ENCODE data around the gene SNAP29. TPM values are rescaled to one million over a fixed set of nuclear protein-coding genes. Genes with fewer than 3 reads are reported as not detected.

SNAP29 gene
- total RNA-seq, 1 donor from 2014 or later: 18.3 TPM

DNA sequence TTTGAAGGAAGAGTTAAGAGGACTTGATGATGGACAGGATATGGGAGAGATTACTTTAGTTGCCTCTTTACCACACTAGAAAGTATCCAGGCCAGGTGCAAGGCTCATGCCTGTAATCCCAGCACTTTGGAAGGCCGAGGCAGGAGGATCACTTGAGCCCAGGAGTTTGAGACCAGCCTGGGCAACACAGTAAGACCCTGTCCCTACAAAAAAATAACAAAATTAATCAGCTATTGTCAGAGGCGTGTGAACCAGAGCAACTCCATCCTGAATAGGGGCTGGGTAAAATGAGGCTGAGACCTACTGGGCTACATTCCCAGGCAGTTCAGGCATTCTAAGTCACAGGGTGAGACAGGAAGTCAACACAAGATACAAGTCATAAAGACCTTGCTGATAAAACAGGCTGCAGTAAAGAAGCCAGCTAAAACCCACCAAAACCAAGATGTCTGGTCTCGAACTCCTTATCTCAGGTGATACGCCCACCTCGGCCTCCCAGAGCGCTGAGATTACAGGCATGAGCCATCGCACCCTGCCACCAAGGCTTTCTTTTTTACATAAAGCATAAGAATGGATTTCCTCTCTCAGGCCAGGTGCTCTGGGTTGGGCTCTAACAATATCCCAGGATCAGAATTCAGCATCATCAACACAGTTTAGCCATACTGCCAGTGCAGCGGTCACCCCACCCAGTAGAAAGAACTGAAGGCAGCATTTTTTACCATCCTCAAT lies 18.0 kb upstream of the SNAP29 start:
- H3K27me3 ChIP-seq (ENCODE audit: control insufficient read depth, insufficient read depth, low read length): no peaks in the 10 kb centered on the region
- TF ChIP-seq, protein P1, sequence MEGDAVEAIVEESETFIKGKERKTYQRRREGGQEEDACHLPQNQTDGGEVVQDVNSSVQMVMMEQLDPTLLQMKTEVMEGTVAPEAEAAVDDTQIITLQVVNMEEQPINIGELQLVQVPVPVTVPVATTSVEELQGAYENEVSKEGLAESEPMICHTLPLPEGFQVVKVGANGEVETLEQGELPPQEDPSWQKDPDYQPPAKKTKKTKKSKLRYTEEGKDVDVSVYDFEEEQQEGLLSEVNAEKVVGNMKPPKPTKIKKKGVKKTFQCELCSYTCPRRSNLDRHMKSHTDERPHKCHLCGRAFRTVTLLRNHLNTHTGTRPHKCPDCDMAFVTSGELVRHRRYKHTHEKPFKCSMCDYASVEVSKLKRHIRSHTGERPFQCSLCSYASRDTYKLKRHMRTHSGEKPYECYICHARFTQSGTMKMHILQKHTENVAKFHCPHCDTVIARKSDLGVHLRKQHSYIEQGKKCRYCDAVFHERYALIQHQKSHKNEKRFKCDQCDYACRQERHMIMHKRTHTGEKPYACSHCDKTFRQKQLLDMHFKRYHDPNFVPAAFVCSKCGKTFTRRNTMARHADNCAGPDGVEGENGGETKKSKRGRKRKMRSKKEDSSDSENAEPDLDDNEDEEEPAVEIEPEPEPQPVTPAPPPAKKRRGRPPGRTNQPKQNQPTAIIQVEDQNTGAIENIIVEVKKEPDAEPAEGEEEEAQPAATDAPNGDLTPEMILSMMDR (IDR thresholded peaks at IDR 0.05; ENCODE audit: insufficient read depth, low read length, poor library complexity, severe bottlenecking): no peak
- H3K4me3 ChIP-seq (ENCODE audit: low read depth, low read length): no peak overlapping the region
- no peaks in the 10 kb centered on the region for H3K36me3 ChIP-seq (ENCODE audit: control insufficient read depth, insufficient read depth, low read length)
- no peak for DNase-seq (ENCODE audit: low read depth)

- DNase-seq (ENCODE audit: low read depth): no peak
- H3K4me3 ChIP-seq (ENCODE audit: low read depth, low read length): no peak overlapping the region
- H3K27me3 ChIP-seq (ENCODE audit: control insufficient read depth, insufficient read depth, low read length): no peaks in the 10 kb centered on the region
- TF ChIP-seq, protein P1 (IDR thresholded peaks at IDR 0.05; ENCODE audit: insufficient read depth, low read length, poor library complexity, severe bottlenecking): no peak
- no peaks in the 10 kb centered on the region for H3K36me3 ChIP-seq (ENCODE audit: control insufficient read depth, insufficient read depth, low read length)
These were observed 15.3 kb upstream of the SNAP29 start for GRCh38 chr22:20843501-20843900.

DNA sequence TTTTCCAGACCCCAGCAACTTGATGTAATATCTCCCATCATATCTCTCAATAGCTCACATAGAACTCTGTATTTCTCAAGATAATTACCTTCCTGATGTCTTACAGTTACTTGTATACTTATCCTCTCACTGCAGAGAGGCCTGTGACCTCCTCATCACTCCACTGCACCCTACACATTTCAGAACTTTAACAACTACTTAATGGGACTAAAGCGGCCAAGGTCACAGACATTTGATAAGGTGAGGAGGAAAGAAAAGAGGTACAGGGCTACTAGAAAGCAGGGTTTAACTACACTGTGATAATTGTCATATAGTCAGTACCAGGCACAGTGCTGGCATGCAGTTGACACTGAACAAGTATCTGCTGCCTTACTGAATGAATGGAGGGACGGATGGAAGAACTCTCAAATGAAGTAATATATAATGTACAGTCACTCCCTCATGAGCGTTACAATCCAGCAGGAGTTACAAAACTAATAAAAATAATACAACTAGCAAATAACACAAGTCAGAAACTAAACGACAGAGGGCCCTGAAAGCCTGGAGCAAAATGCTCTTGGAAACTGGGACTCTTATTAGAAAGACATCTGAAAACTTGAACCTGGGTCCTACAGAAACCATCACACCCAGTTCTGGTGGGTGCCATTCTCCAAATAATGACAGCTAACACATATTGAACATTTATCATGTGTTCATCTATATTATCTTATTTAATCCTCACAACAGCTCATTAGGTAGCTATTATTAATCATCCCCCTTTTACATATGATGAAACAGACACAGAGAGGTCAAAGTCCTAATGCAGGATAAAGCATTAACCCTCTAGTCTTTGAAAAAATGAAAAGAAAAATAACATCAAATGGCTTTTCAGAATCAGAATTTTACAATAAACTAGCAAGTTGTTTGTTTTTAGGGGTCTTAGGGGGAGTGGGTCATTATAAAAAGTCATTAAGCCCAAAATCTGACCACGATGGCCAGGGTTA lies 14.5 kb upstream of the SNAP29 start:
- TF ChIP-seq, protein P1 (IDR thresholded peaks at IDR 0.05; ENCODE audit: insufficient read depth, low read length, poor library complexity, severe bottlenecking): no peak
- no peak for DNase-seq (ENCODE audit: low read depth)
- no peaks in the 10 kb centered on the region for H3K27me3 ChIP-seq (ENCODE audit: control insufficient read depth, insufficient read depth, low read length)
- no peaks in the 10 kb centered on the region for H3K36me3 ChIP-seq (ENCODE audit: control insufficient read depth, insufficient read depth, low read length)
- no peak overlapping the region for H3K4me3 ChIP-seq (ENCODE audit: low read depth, low read length)

DNA sequence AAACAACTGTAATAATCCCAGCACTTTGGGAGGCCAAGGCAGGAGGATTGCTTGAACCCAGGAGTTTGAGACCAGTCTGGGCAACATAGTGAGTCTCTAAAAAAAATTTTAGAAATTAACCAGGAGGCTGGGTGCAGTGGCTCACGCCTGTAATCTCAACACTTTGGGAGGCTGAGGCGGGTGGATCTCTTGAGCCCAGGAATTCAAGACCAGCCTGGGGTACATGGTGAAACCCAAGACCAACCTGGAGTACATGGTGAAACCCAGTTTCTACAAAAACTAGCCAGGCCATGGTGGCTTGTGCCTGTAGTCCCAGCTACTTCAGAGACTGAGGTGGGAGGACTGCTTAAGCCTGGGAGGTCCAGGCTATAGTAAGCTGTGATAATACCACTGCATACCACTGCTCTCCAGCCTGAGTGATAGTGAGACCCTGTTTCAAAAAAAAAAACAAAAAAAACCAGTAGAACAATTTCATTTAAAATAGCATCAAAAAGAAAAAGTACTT lies 11.4 kb upstream of the SNAP29 start:
- TF ChIP-seq, protein P1 (IDR thresholded peaks at IDR 0.05; ENCODE audit: insufficient read depth, low read length, poor library complexity, severe bottlenecking): no peak
- H3K4me3 ChIP-seq (ENCODE audit: low read depth, low read length): no peak overlapping the region
- no peak for DNase-seq (ENCODE audit: low read depth)
- H3K36me3 ChIP-seq (ENCODE audit: control insufficient read depth, insufficient read depth, low read length): no peaks in the 10 kb centered on the region
- H3K27me3 ChIP-seq (ENCODE audit: control insufficient read depth, insufficient read depth, low read length): no peaks in the 10 kb centered on the region

- no peaks in the 10 kb centered on the region for H3K27me3 ChIP-seq (ENCODE audit: control insufficient read depth, insufficient read depth, low read length)
- no peak overlapping the region for H3K4me3 ChIP-seq (ENCODE audit: low read depth, low read length)
- TF ChIP-seq, protein P1 (IDR thresholded peaks at IDR 0.05; ENCODE audit: insufficient read depth, low read length, poor library complexity, severe bottlenecking): no peak
- DNase-seq (ENCODE audit: low read depth): no peak
- H3K36me3 ChIP-seq (ENCODE audit: control insufficient read depth, insufficient read depth, low read length): no peaks in the 10 kb centered on the region
These were observed 6.7 kb upstream of the SNAP29 start for GRCh38 chr22:20852076-20852475.
